Upper lobe of left lung (tissue), 6 donors: ENCODE results near the gene ZNG1B. TPM values are rescaled to one million over a fixed set of nuclear protein-coding genes. Genes with fewer than 3 reads are reported as not detected.
"Not testable (repeated sequence)": the region's sequence is repeated elsewhere in the genome, so short reads cannot be mapped to it uniquely, and the experiment has no call there.

Experiments
- ATAC-seq, 2 donors: fragments of 200-7000 bp; cut with Tn5 transposase; one replicate each; pipeline ENCODE4 v1.9.1; 2022; ENCODE audit warnings: mild to moderate bottlenecking in 2 of 2, moderate library complexity in 2 of 2; ENCODE audit not compliant: low FRiP score in 2 of 2
- DNase-seq, 2 donors: peaks; one replicate each; pipeline ENCODE4 v3.0.0-alpha.2; 2019 to 2020
- H3K27ac ChIP-seq, 4 donors: fragments of 200-600 bp; sonication (generic); one replicate each; pipeline ENCODE4 v1.5.1; 2016 to 2019
- H3K27me3 ChIP-seq, 4 donors: fragments of 200-600 bp; sonication (generic); one replicate each; pipeline ENCODE4 v1.5.1; 2017 to 2019
- H3K36me3 ChIP-seq, 4 donors: fragments of 200-600 bp; sonication (generic); one replicate each; pipeline ENCODE4 v1.5.1; 2016 to 2019
- H3K4me1 ChIP-seq, 4 donors: fragments of 200-600 bp; sonication (generic); one replicate each; pipeline ENCODE4 v1.5.1; 2018 to 2019
- H3K4me3 ChIP-seq, 4 donors: fragments of 200-600 bp; sonication (generic); one replicate each; pipeline ENCODE4 v1.5.1; 2017 to 2019; ENCODE audit warnings: mild to moderate bottlenecking in 2 of 4, moderate library complexity in 1 of 4
- H3K9me3 ChIP-seq, 4 donors: fragments of 200-600 bp; sonication (generic); one replicate each; pipeline ENCODE4 v1.5.1; 2018 to 2019
- POLR2A ChIP-seq, 4 donors: fragments of 450-650 bp; IDR thresholded peaks; one replicate each; pipeline ENCODE4 v1.5.1; 2016 to 2017; ENCODE audit warnings: antibody characterized with exemption in 4 of 4, mild to moderate bottlenecking in 2 of 4
- POLR2AphosphoS5 ChIP-seq, 2 donors: sonication (generic); formaldehyde crosslinking; IDR thresholded peaks; one replicate each; pipeline ENCODE4 v1.5.1; 2017; ENCODE audit warnings: antibody characterized with exemption in 2 of 2
- whole genome bisulfite sequencing, 2 donors: methylation state at CpG; one replicate each; pipeline ENCODE4 v1.1.5; 2017 to 2018; 5-methylcytosine and 5-hydroxymethylcytosine counted together
- total RNA-seq, 6 donors: library from RNA; depleted of rRNA in 4 of 6; stranded (reverse); fragments of >200 nt in 4 of 6; gene quantifications; one replicate each; pipeline versions ENCODE4 v1.1.0 to v1.2.1, GENCODE V29; 2016 to 2021
- TF ChIP-seq, protein P1 (sequence below), 6 experiments: fragments of 450-650 bp in 4 of 6; fragments of 200-600 bp in 2 of 6; sonication (generic) in 2 of 6; IDR thresholded peaks; one replicate each; pipeline ENCODE4 v1.5.1; 2016 to 2019; ENCODE audit warnings: antibody characterized with exemption in 6 of 6
- donor health status: DM: no; HTN: no; CAD: no; lungs with moderate emphysema.
- donor health status: DM: no; HTN: yes; CAD: no; lungs with severe emphysema.

Gene ZNG1B
- total RNA-seq, 6 donors from 2014 or later = 14.1 to 46.1 (median 34.1) TPM

DNA sequence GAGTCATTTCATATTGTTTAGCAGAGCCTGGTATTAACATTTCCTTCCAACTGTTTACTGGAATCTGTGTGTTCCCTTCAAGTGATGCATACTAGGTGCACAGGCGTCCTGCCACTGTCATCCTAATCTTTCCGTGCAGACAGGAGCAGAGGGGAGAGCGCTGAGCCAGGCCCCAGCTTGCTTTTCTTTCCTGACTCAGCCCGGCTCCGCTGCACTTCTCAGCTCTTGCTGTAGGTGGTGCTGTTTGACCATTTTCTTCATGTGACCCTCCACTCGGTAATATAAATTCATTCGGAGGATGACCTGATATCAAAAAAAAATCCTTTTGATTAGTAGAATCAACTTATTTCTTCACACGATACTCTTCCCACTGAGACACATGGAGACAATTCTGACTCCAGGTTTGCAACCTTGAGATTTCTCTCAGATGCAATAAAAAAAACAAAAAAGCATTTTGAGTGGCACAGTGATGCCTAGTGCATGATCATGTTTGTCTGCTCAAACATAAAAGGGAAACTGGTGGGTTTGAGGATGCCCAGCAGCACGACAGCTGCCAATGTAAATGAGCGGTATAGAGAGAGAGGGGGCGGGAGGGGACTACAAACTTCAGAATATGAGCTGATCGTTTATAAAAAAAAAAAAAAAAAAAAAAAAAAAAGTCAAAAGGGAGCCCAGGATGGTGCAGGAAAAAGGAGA is 90.0 kb downstream of the ZNG1B start:
- not testable (repeated sequence) for H3K4me1 ChIP-seq, DNase-seq, H3K9me3 ChIP-seq, H3K27ac ChIP-seq, H3K36me3 ChIP-seq, H3K27me3 ChIP-seq, H3K4me3 ChIP-seq
- TF ChIP-seq, protein P1, sequence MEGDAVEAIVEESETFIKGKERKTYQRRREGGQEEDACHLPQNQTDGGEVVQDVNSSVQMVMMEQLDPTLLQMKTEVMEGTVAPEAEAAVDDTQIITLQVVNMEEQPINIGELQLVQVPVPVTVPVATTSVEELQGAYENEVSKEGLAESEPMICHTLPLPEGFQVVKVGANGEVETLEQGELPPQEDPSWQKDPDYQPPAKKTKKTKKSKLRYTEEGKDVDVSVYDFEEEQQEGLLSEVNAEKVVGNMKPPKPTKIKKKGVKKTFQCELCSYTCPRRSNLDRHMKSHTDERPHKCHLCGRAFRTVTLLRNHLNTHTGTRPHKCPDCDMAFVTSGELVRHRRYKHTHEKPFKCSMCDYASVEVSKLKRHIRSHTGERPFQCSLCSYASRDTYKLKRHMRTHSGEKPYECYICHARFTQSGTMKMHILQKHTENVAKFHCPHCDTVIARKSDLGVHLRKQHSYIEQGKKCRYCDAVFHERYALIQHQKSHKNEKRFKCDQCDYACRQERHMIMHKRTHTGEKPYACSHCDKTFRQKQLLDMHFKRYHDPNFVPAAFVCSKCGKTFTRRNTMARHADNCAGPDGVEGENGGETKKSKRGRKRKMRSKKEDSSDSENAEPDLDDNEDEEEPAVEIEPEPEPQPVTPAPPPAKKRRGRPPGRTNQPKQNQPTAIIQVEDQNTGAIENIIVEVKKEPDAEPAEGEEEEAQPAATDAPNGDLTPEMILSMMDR (IDR thresholded peaks at IDR 0.05) = peak in 1 of 6 experiments; percentile 9
- 16 to 20% methylated on average over 4 to 6 of the region's 12 CpGs for WGBS, 2 donors
- peak; percentile 86 to 96 for ATAC-seq

DNA sequence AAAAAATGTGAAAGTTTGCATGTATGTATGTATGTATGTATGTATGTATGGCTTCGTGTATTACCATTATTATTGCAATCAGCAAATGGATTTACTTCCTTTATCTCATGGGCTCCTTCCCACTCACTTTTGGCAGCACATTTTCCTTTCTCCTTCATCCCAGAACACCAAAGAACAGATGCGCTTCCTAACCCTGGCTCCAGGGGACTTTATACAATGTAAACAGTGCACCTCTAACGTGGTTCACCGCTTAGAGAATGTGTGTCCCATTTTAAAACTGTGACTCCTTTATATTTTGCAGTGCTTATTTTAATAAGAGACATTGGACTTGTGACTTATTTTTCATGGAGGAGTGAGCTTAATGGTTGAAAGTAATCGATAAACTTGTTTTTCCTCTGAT is 90.6 kb downstream of the ZNG1B start:
- H3K4me1 ChIP-seq, ATAC-seq, H3K27ac ChIP-seq, H3K27me3 ChIP-seq, H3K4me3 ChIP-seq, DNase-seq, H3K9me3 ChIP-seq, H3K36me3 ChIP-seq: not testable (repeated sequence)
- 57 to 70% methylated on average over 4 to 5 of the region's 5 CpGs for WGBS, 2 donors

GRCh38 chr2:113528904-113529303 is 91.4 kb downstream of the ZNG1B start:
- H3K27me3 ChIP-seq, ATAC-seq, H3K9me3 ChIP-seq, H3K4me3 ChIP-seq, H3K27ac ChIP-seq, H3K4me1 ChIP-seq, DNase-seq, H3K36me3 ChIP-seq: not testable (repeated sequence)
- WGBS, 2 donors = 68 to 94% methylated on average over 3 of the region's 3 CpGs

- H3K27me3 ChIP-seq, H3K9me3 ChIP-seq, H3K36me3 ChIP-seq, H3K27ac ChIP-seq, DNase-seq, ATAC-seq, H3K4me1 ChIP-seq, H3K4me3 ChIP-seq: not testable (repeated sequence)
- WGBS, 2 donors = no CpG with 5 or more reads among the region's 4 CpGs
These were observed 95.5 kb downstream of the ZNG1B start for GRCh38 chr2:113532991-113533390.

DNA sequence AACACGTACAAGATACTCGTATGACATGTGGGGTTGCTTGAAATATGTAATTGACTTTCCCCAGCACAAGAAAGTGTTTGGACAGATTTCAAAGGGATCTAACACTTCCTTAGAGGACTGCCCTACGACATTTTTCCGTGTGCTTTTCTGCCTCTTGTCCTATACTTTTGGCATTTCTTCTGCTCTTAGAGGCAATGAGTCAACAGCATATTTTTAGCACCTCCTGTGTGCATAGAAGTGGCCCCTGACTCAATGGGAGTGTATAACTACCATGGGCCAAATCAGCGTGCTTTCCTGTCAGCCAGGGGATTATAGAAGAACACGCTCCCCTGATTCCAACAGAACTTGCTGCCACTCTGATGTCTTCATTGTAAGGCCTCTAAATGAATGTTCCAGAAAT is 99.1 kb downstream of the ZNG1B start:
- 54 to 57% methylated on average over 6 of the region's 6 CpGs for WGBS, 2 donors
- not testable (repeated sequence) for H3K27me3 ChIP-seq, H3K4me3 ChIP-seq, H3K27ac ChIP-seq, H3K4me1 ChIP-seq, H3K9me3 ChIP-seq, H3K36me3 ChIP-seq
- DNase-seq (peak in 1 of 2 donors; percentile 34), ATAC-seq (peak in 1 of 2 donors; percentile 83)

- DNase-seq, H3K27ac ChIP-seq, H3K4me3 ChIP-seq, H3K4me1 ChIP-seq, H3K36me3 ChIP-seq, H3K27me3 ChIP-seq, H3K9me3 ChIP-seq: not testable (repeated sequence)
- 16 to 31% methylated on average over 5 of the region's 5 CpGs for WGBS, 2 donors
- peak; percentile 32 to 68 for ATAC-seq
These were observed 103.3 kb downstream of the ZNG1B start for GRCh38 chr2:113540834-113541203.

- H3K4me3 ChIP-seq = peak overlapping the region; percentile 55 to 70 (median 61)
- not testable (repeated sequence) for H3K36me3 ChIP-seq, H3K27me3 ChIP-seq, H3K4me1 ChIP-seq, H3K9me3 ChIP-seq
- DNase-seq = peak; percentile 22 to 90
- ATAC-seq = peak; percentile 64 to 85
- 2 to 3% methylated on average over 32 to 38 of the region's 71 CpGs for WGBS, 2 donors
- TF ChIP-seq POLR2AphosphoS5 (IDR thresholded peaks at IDR 0.05) (peak in 1 of 2 donors; percentile 9), POLR2A (IDR thresholded peaks at IDR 0.05) (peak in 2 of 4 donors; percentile 50 to 52)
- H3K27ac ChIP-seq = peak overlapping the region; percentile 75 to 87 (median 80)
These were observed 103.9 kb downstream of the ZNG1B start for GRCh38 chr2:113541204-113541975.

DNA sequence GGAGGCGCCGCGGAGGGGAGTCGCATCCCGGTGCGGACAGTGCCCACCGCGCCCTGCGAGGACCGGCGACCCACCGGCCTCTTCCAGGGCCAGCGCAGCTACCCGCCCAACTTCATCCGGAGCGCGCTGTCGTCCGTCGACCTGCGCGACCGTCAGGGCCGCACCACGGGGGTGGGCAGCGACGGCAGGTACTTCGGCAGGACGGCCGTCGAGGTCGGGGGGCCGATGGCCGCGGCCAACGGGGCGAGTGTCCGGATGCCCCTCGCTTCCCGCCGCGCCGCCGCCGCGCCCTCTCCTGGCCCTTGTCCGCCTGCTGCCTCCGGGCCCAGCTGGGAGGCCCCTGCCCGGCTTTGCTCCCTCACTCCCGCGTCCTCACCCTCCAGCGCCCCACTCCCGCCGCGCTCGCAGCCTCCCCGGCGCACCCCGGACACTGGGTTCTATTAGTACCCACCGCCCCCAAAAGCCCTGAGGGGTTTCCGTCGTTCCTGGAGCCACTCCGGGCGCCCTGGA is 104.5 kb downstream of the ZNG1B start:
- H3K36me3 ChIP-seq, H3K27me3 ChIP-seq, H3K9me3 ChIP-seq, H3K4me1 ChIP-seq: not testable (repeated sequence)
- 3% methylated on average over 12 of the region's 64 CpGs; no CpG with 5 or more reads in 1 of the 2 donors for WGBS, 2 donors
- DNase-seq (peak in 1 of 2 donors; percentile 86), ATAC-seq (peak; percentile 58 to 79)
- TF ChIP-seq, protein P1 (IDR thresholded peaks at IDR 0.05) = peak in 1 of 6 experiments; percentile 30
- peak overlapping the region; percentile 75 to 87 (median 80) for H3K27ac ChIP-seq
- H3K4me3 ChIP-seq = peak overlapping the region; percentile 14 to 70 (median 61)

DNA sequence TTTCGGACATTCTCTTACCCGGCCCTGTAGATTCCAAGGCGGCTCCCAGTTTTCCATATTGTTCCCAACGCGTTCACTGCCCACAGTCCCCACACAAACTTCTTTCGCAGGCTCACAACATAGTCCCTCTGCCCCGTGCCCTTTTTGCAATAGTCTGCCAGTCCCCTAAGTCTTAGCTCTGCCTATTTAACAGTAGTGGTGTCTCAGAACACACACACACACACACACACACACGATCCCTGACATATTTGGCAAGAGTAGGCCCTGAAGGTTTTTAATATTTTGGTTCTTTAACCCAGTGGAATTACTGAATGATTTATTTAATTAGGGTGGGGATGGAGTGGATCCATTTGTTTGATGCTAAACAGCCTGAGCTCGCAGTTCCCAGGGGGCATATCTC is 105.0 kb downstream of the ZNG1B start:
- DNase-seq, H3K4me1 ChIP-seq, H3K36me3 ChIP-seq, H3K9me3 ChIP-seq, H3K27me3 ChIP-seq: not testable (repeated sequence)
- H3K27ac ChIP-seq = peak overlapping the region in 3 of 4 donors; percentile 79 to 87 (median 80)
- peak overlapping the region in 3 of 4 donors; percentile 60 to 70 (median 62) for H3K4me3 ChIP-seq
- ATAC-seq = peak; percentile 8 to 14
- 32 to 38% methylated on average over 1 to 5 of the region's 9 CpGs for WGBS, 2 donors
